ENCODE data around the gene CEBPA. TPM values are rescaled to one million over a fixed set of nuclear protein-coding genes. Genes with fewer than 3 reads are reported as not detected.

Gene CEBPA
- total RNA-seq (2014; rRNA removed; shearing (Covaris generic)) (2.1 and 2.8 TPM in 2 replicates), total RNA-seq (2022) (1.8 and 2.5 TPM in 2 replicates), Bru-seq, nascent RNA (percentile 21 among the genes with signal in this experiment), BruChase-seq, experiment 1, labeled RNA remaining after a 6-hour chase (percentile 26 among the genes with signal in this experiment), BruChase-seq, experiment 2, labeled RNA remaining after a 2-hour chase (percentile 41 among the genes with signal in this experiment)
- long read RNA-seq, partial matches to known transcripts: 0 of 2 reads
- long read RNA-seq, other reads (novel, unspliced or antisense): 0 of 2 reads

DNA sequence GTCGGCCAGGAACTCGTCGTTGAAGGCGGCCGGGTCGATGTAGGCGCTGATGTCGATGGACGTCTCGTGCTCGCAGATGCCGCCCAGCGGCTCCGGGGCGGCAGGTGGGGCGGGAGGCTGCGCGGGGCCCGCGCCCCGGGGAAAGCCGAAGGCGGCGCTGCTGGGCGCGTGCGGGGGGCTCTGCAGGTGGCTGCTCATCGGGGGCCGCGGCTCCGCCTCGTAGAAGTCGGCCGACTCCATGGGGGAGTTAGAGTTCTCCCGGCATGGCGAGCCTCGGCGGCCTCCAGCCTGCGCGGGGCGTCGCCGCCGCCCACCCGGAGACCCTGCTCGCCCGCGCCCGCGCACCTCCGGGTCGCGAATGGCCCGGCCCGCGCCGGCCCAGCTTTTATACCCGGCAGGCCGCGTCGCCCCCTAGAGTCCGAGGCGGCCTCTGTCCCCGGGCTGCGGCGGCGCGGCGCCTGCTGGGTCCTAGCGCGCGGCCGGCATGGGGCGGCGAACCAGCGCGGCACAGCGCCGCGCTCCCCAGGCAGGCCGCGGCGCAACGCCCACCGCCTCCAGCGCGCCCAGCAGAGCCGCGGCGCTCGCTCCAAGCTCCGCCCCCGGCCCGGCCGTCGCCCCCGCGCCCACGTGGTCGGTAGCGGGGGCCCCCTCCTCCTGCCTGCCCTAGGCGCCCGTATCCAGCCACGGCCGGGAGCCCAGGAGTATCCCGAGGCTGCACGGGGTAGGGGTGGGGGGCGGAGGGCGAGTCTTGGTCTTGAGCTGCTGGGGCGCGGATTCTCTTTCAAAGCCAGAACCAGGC lies at the start of gene CEBPA:
CEBPA (minus strand) TSS at position 360 of the 799 bp plus-strand sequence; CDS start at position 240, 120 bp downstream.
- Histone ChIP-seq H3K4me3 (ENCODE audit: low read depth, low read length, poor library complexity, severe bottlenecking) (peak within 1 kb of the TSS; percentile 70), H3K4me2 (ENCODE audit: low read length) (peak within 1 kb of the TSS; percentile 80), H3K9me2 (ENCODE audit: insufficient read depth, low read length) (no peaks in the 10 kb centered on the region), H2AFZ (ENCODE audit: low read length) (peak within 1 kb of the TSS; percentile 89), H3K27ac (ENCODE audit: low read depth, low read length, poor library complexity, severe bottlenecking) (no peak within 1 kb of the TSS), H3K36me3 (ENCODE audit: insufficient read depth, low read length) (no peaks in the 10 kb centered on the region), H3K4me1 (ENCODE audit: insufficient read depth, low read length, poor library complexity, severe bottlenecking) (peaks cover 4% of the 10 kb centered on the region), H4K20me1 (ENCODE audit: insufficient read depth, low read length) (no peaks in the 10 kb centered on the region; the same call in 1 of the 2 replicates), H3K79me2 (ENCODE audit: insufficient read depth, low read depth, low read length) (no peaks in the 10 kb centered on the region), H3K9me3 (ENCODE audit: low read length) (no peaks in the 10 kb centered on the region)
- peak; percentile 84 for DNase-seq (ENCODE audit: low spot score)
- no peak for TF ChIP-seq EZH2phosphoT487 (IDR thresholded peaks at IDR 0.05; ENCODE audit: borderline replicate concordance, low read depth, low read length)
- TF ChIP-seq, protein P1, sequence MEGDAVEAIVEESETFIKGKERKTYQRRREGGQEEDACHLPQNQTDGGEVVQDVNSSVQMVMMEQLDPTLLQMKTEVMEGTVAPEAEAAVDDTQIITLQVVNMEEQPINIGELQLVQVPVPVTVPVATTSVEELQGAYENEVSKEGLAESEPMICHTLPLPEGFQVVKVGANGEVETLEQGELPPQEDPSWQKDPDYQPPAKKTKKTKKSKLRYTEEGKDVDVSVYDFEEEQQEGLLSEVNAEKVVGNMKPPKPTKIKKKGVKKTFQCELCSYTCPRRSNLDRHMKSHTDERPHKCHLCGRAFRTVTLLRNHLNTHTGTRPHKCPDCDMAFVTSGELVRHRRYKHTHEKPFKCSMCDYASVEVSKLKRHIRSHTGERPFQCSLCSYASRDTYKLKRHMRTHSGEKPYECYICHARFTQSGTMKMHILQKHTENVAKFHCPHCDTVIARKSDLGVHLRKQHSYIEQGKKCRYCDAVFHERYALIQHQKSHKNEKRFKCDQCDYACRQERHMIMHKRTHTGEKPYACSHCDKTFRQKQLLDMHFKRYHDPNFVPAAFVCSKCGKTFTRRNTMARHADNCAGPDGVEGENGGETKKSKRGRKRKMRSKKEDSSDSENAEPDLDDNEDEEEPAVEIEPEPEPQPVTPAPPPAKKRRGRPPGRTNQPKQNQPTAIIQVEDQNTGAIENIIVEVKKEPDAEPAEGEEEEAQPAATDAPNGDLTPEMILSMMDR (conservative IDR thresholded peaks at IDR 0.05; ENCODE audit: low read length): peak; percentile 63
- BruUV-seq (replicated peaks): no TSS peak
- intact Hi-C loops (cut with micrococcal nuclease; ENCODE audit: unreplicated experiment): loop anchor here (1.0 to 2.0 kb wide), 2 partner anchors 72 to 125 kb away; no protein-coding TSS in a partner anchor
- POLR2A ChIA-PET: no interaction called here
- CTCF ChIA-PET (ENCODE audit: unreplicated experiment): no interaction called here

GRCh38 chr19:33350538-33351309 lies 48.4 kb upstream of the CEBPA start:
- Histone ChIP-seq H3K27ac (ENCODE audit: low read depth, low read length, poor library complexity, severe bottlenecking) (no peak overlapping the region), H3K4me3 (ENCODE audit: low read depth, low read length, poor library complexity, severe bottlenecking) (no peak overlapping the region), H3K9me3 (ENCODE audit: low read length) (no peaks in the 10 kb centered on the region), H3K4me1 (ENCODE audit: insufficient read depth, low read length, poor library complexity, severe bottlenecking) (no peaks in the 10 kb centered on the region), H4K20me1 (ENCODE audit: insufficient read depth, low read length) (no peaks in the 10 kb centered on the region), H3K9me2 (ENCODE audit: insufficient read depth, low read length) (no peaks in the 10 kb centered on the region), H3K36me3 (ENCODE audit: insufficient read depth, low read length) (no peaks in the 10 kb centered on the region), H2AFZ (ENCODE audit: low read length) (no peak overlapping the region), H3K4me2 (ENCODE audit: low read length) (no peak overlapping the region), H3K79me2 (ENCODE audit: insufficient read depth, low read depth, low read length) (no peaks in the 10 kb centered on the region)
- TF ChIP-seq EZH2phosphoT487 (IDR thresholded peaks at IDR 0.05; ENCODE audit: borderline replicate concordance, low read depth, low read length): no peak
- TF ChIP-seq, protein P1 (conservative IDR thresholded peaks at IDR 0.05; ENCODE audit: low read length): no peak
- intact Hi-C loops (cut with micrococcal nuclease; ENCODE audit: unreplicated experiment): no loop called here
- DNase-seq (ENCODE audit: low spot score): no peak
- BruUV-seq (replicated peaks): no TSS peak
- CTCF ChIA-PET (ENCODE audit: unreplicated experiment): no interaction called here
- POLR2A ChIA-PET: no interaction called here

Data from OCI-LY7 (cell line).